Adrenal gland (tissue), 5 donors: ENCODE data around the gene CDK6.

Experiments
- CTCF ChIP-seq, 6 experiments: fragments of 450-650 bp in 4 of 6; fragments of 200-600 bp in 2 of 6; sonication (generic) in 1 of 6; IDR thresholded peaks; 1 replicate in 5 of 6; 2 replicates in 1 of 6; pipeline versions ENCODE4 v1.5.1 to v1.8.0; 2016 to 2021; ENCODE audit warnings: antibody characterized with exemption in 6 of 6, mild to moderate bottlenecking in 2 of 6, moderate library complexity in 1 of 6
- POLR2A ChIP-seq, 2 donors: fragments of 450-650 bp; IDR thresholded peaks; one replicate each; pipeline ENCODE4 v1.6.1; 2017; ENCODE audit warnings: antibody characterized with exemption in 2 of 2, mild to moderate bottlenecking in 2 of 2, moderate library complexity in 1 of 2
- donor health status: DM: no; HTN: no; CAD: no.

- TF ChIP-seq CTCF (IDR thresholded peaks at IDR 0.05) (no peak), POLR2A (IDR thresholded peaks at IDR 0.05) (no peak)
Observed at GRCh38 chr7:92722541-92722940, 113.8 kb downstream of the CDK6 start.
